ENCODE data around the gene RHEB. TPM values are rescaled to one million over a fixed set of nuclear protein-coding genes. Genes with fewer than 3 reads are reported as not detected.

Gene RHEB
- total RNA-seq, 4 donors from 2014 or later: 37.1 to 82.6 (median 54.4) TPM

DNA sequence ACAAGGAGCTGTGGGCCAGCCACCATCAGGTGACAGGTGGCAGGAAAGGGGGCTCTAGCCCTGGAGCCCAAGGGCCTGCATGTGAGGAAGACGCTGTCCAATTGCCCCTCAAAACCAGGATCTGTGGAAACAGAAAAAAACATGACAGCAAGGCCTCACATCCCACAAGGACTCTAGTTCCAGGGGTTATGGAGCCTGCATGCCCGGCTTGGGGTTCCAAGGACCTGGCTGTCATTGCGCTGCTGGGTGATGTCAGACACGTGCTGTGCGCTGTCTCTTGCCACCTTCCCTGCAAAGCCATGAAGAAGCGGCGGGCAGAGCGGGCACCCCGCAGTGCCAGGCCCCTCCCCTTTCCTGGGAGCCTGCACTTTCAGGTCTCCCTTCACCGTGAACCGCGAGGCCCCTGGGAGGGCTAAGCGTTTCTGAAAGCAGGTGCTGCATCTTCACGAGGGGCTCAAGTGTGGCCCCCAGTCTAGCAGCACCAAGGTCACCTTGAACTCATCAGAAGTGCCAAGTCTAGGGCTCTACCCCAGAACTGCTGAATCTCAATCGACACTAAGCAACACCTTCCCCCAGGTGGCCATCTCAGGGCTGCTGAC is 64.7 kb downstream of the RHEB start:
- TF ChIP-seq CTCF (IDR thresholded peaks at IDR 0.05): no peak
- no peak for TF ChIP-seq POLR2A (IDR thresholded peaks at IDR 0.05)
- H3K36me3 ChIP-seq: no peaks in the 10 kb centered on the region
- no peak for DNase-seq
- H3K9me3 ChIP-seq: no peaks in the 10 kb centered on the region
- 53 to 93% methylated on average over 2 of the region's 15 CpGs for WGBS, 2 donors
- H3K27ac ChIP-seq: no peak overlapping the region
- intact Hi-C loops (cut with DNase I): no loop called here
- H3K27me3 ChIP-seq: peaks cover 0 to 1% (median 0%) of the 10 kb centered on the region in 4 donors
- H3K4me3 ChIP-seq: no peak overlapping the region
- peaks cover 8 to 11% (median 9%) of the 10 kb centered on the region in 3 donors for H3K4me1 ChIP-seq

DNA sequence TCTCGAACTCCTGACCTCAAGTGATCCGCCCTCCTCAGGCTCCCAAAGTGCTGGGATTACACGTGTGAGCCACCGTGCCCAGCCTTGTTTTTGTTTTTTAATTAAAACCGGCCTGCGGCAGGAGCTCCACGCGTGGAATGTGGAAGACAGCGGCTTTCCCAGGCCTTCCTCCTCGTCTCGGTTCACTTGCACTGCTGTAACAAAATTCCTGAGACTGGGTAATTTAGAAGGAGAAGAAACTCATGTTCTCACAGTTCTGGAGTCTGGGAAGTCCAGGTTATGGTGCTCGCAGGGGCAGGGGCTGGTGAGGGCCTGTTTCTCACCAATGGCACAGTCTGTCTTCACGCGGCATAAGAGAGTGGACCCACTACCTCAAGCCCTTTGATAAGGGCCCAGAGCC is 65.4 kb downstream of the RHEB start:
- intact Hi-C loops (cut with DNase I): no loop called here
- peaks cover 0 to 7% (median 0%) of the 10 kb centered on the region in 4 donors for H3K27me3 ChIP-seq
- no peaks in the 10 kb centered on the region for H3K9me3 ChIP-seq
- no peak for TF ChIP-seq CTCF (IDR thresholded peaks at IDR 0.05)
- no peak for TF ChIP-seq POLR2A (IDR thresholded peaks at IDR 0.05)
- DNase-seq: no peak
- H3K4me1 ChIP-seq: peaks cover 2 to 4% (median 3%) of the 10 kb centered on the region in 3 donors
- H3K27ac ChIP-seq: no peak overlapping the region
- H3K4me3 ChIP-seq: no peak overlapping the region
- WGBS, 2 donors: 77 to 85% methylated on average over 8 to 10 of the region's 14 CpGs
- H3K36me3 ChIP-seq: no peaks in the 10 kb centered on the region

DNA sequence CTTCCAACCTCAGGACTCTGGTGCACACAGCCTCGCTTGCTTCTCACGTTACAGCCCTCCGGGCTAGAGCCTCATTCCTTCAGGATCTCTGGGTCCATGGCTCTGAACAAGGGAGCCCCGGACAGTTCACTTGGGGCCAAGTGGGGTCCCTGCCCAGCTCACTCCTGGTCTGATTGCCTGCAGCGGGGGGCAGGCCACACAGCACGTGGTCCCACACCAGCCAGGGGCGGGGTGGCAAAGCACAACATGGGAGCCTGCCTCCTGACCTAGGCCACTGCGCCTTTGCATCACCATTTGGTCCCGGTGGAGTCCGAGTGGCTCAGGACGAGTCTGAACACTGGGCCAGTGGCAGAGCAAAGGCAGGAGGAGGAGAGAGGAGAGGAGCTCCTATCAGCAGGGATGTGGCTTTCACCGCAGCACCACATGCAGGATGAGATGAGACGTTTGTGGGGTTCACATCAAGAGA is 66.3 kb downstream of the RHEB start:
- peaks cover 0 to 12% (median 0%) of the 10 kb centered on the region in 4 donors for H3K27me3 ChIP-seq
- DNase-seq: no peak
- 64 to 81% methylated on average over 2 to 9 of the region's 13 CpGs for WGBS, 2 donors
- TF ChIP-seq POLR2A (IDR thresholded peaks at IDR 0.05): no peak
- no peak for TF ChIP-seq CTCF (IDR thresholded peaks at IDR 0.05)
- H3K27ac ChIP-seq: no peak overlapping the region
- no peaks in the 10 kb centered on the region for H3K36me3 ChIP-seq
- no peaks in the 10 kb centered on the region for H3K9me3 ChIP-seq
- no peak overlapping the region for H3K4me3 ChIP-seq
- peaks cover 2 to 7% (median 2%) of the 10 kb centered on the region in 3 donors for H3K4me1 ChIP-seq
- intact Hi-C loops (cut with DNase I): no loop called here

DNA sequence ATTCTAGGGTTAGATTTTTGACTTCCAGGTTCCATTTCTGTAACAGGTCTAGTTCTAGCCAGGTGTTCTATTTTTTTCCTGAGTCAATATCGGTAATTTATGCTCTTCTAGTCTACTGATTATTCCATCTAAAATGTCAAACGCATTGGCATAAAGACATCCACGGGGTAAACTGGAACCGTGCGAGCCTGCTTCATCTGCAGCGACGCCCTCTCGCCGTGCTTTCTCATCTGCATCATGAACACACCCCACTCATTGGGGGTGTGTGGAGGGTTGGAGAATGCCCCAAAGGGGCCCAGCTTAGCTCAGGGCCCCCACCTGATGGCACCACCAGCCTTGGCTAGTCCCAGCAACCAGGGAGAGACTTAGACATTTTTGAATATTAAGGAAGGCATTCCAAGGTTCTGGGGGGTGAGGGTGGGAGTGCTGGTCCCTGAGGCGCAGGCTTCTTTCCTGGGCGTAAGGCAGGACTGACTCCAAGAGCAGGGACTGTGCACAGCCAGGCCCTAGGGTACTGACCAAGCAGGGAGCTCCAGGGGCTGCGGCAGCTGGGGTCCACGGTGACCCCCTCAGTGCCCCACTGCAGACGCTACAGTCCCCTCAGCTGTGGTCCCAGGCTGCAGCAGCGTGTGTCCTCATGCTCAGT is 66.9 kb downstream of the RHEB start:
- peaks cover 5 to 12% (median 6%) of the 10 kb centered on the region in 3 donors for H3K4me1 ChIP-seq
- H3K27me3 ChIP-seq: peaks cover 0 to 17% (median 0%) of the 10 kb centered on the region in 4 donors
- no peaks in the 10 kb centered on the region for H3K9me3 ChIP-seq
- H3K36me3 ChIP-seq: no peaks in the 10 kb centered on the region
- TF ChIP-seq CTCF (IDR thresholded peaks at IDR 0.05) (no peak), POLR2A (IDR thresholded peaks at IDR 0.05) (no peak)
- intact Hi-C loops (cut with DNase I): no loop called here
- WGBS, 2 donors: 75 to 80% methylated on average over 10 to 13 of the region's 15 CpGs
- no peak overlapping the region for H3K27ac ChIP-seq
- H3K4me3 ChIP-seq: no peak overlapping the region
- DNase-seq: no peak

Data from esophagus squamous epithelium (tissue), 5 donors.